Ovary (tissue), 9 donors: ENCODE measurements around the gene EIF5. TPM values are rescaled to one million over a fixed set of nuclear protein-coding genes. Genes with fewer than 3 reads are reported as not detected.

Experiments used
- DNase-seq, 5 donors: peaks; one replicate each; pipeline ENCODE4 v3.0.0-alpha.2; 2019 to 2020
- H3K27ac ChIP-seq, 2 donors: fragments of 200-600 bp; one replicate each; pipeline versions ENCODE4 v1.5.1 to v1.8.0; 2019 to 2022
- H3K27me3 ChIP-seq: fragments of 200-600 bp; one replicate; pipeline ENCODE4 v1.8.0; 2022
- H3K36me3 ChIP-seq: fragments of 200-600 bp; sonication (generic); one replicate; pipeline ENCODE4 v1.5.1; 2019
- H3K4me1 ChIP-seq: one replicate; pipeline ENCODE4 v1.8.1; 2013; ENCODE audit warnings: mild to moderate bottlenecking, moderate library complexity; ENCODE audit not compliant: insufficient read depth
- H3K4me3 ChIP-seq: fragments of 200-600 bp; sonication (generic); one replicate; pipeline ENCODE4 v1.5.1; 2017
- H3K9me3 ChIP-seq, 2 donors: fragments of 200-600 bp in 1 of 2; sonication (generic) in 1 of 2; one replicate each; pipeline versions ENCODE4 v1.5.1 to v1.8.1; 2013 to 2019; ENCODE audit warnings: mild to moderate bottlenecking in 1 of 2, moderate library complexity in 1 of 2
- CTCF ChIP-seq, 3 donors: fragments of 450-650 bp in 2 of 3; fragments of 200-600 bp in 1 of 3; IDR thresholded peaks; one replicate each; pipeline versions ENCODE4 v1.5.1 to v1.8.0; 2016 to 2022; ENCODE audit warnings: antibody characterized with exemption in 3 of 3, mild to moderate bottlenecking in 1 of 3
- EP300 ChIP-seq: sonication (generic); formaldehyde crosslinking; IDR thresholded peaks from one replicate; pipeline ENCODE4 v1.6.1; 2017; ENCODE audit warnings: antibody characterized with exemption
- POLR2A ChIP-seq: fragments of 450-650 bp; IDR thresholded peaks from one replicate; pipeline ENCODE4 v1.6.1; 2017; ENCODE audit warnings: antibody characterized with exemption, mild to moderate bottlenecking, moderate library complexity
- WGBS, 3 donors: extraction: QIAGEN DNeasy Blood & Tissue Kit in 1 of 3; methylation state at CpG; one replicate each; pipeline versions ENCODE4 v1.1.5 to v1.1.7; 2013 to 2017; 5-methylcytosine and 5-hydroxymethylcytosine counted together
- intact Hi-C, 4 donors: fragments of 100-400 bp; cut with DNase I; formaldehyde crosslinking; loops; one replicate each; pipeline versions ENCODE4 v1.11.0 to v1.15.1; 2022 to 2023
- polyA plus RNA-seq, 2 donors: library from polyadenylated mRNA; stranded (reverse); fragments of 200-250 nt in 1 of 2; fragments of 350-450 nt in 1 of 2; fragmentation: Illumina TruSeq in 1 of 2; extraction: RNeasy Lipid Tissue Mini Kit (QIAGEN cat#74804) in 1 of 2; gene quantifications; one replicate each; pipeline ENCODE4 v1.2.3, GENCODE V29; 2013 to 2014
- total RNA-seq, 7 donors: library from RNA; depleted of rRNA in 2 of 7; stranded (reverse); fragments of >200 nt in 2 of 7; fragmentation: NEBNext Ultra II Directional in 3 of 7; extraction: Animal tissue kit (Norgen Biotek cat#: 25700) in 3 of 7; gene quantifications; one replicate each; pipeline versions ENCODE4 v1.1.0 to v1.2.4, GENCODE V29; 2016 to 2023
- donor health status: DM: no; HTN: no; CAD: no; lungs with moderate emphysema.
- donor health status: DM: no; HTN: no; CAD: no.
- donor health status: Bipolar disorder and iron deficiency.
- donor health status: DM: yes; HTN: yes; CAD: no.
- donor health status: DM: no; HTN: no; CAD: no.
- donor health status: DM: yes; HTN: yes; CAD: no.

EIF5 gene
- total and polyA plus RNA-seq, 9 donors, result 73.0 to 169 (median 127) TPM

GRCh38 chr14:103385929-103386712 lies 52.1 kb downstream of the EIF5 start:
- H3K27me3 ChIP-seq, result no peaks in the 10 kb centered on the region
- intact Hi-C loops, result loop anchor here in 2 of 4 donors (5.0 to 10.0 kb wide), 2 partner anchors 49 to 51 kb away; partner anchors contain the start of gene EIF5 (in 1 of the 2)
- H3K27ac ChIP-seq, result peak overlapping the region; percentile 83 to 94
- peak in 3 of 5 donors; percentile 25 to 52 (median 36) for DNase-seq
- no peaks in the 10 kb centered on the region for H3K36me3 ChIP-seq
- H3K9me3 ChIP-seq, result no peaks in the 10 kb centered on the region
- peak overlapping the region; percentile 68 for H3K4me3 ChIP-seq
- WGBS, 3 donors, result 0 to 1% (median 1%) methylated on average over 41 to 44 of the region's 44 CpGs
- TF ChIP-seq EP300, result no peak
- TF ChIP-seq POLR2A, result no peak
- no peak for TF ChIP-seq CTCF (IDR thresholded peaks at IDR 0.05)
- peaks cover 5% of the 10 kb centered on the region for H3K4me1 ChIP-seq

- WGBS, 3 donors, result 3 to 5% (median 3%) methylated on average over 9 of the region's 9 CpGs
- no peak for DNase-seq
- Histone ChIP-seq H3K4me1 (peaks cover 5% of the 10 kb centered on the region), H3K27me3 (no peaks in the 10 kb centered on the region), H3K9me3 (no peaks in the 10 kb centered on the region), H3K4me3 (peak overlapping the region; percentile 68), H3K27ac (peak overlapping the region in 1 of 2 donors; percentile 83), H3K36me3 (no peaks in the 10 kb centered on the region)
- TF ChIP-seq POLR2A, result no peak
- TF ChIP-seq EP300, result no peak
- no peak for TF ChIP-seq CTCF (IDR thresholded peaks at IDR 0.05)
- intact Hi-C loops, result loop anchor here in 2 of 4 donors (5.0 to 10.0 kb wide), 2 partner anchors 50 to 52 kb away; partner anchors contain the start of gene EIF5 (in 1 of the 2)
Observed at GRCh38 chr14:103386713-103387329, 52.8 kb downstream of the EIF5 start.

- WGBS, 3 donors, result 98 to 100% (median 100%) methylated on average over 1 of the region's 1 CpG
- TF ChIP-seq EP300 (no peak), CTCF (IDR thresholded peaks at IDR 0.05) (no peak), POLR2A (no peak)
- no peak for DNase-seq
- Histone ChIP-seq H3K27me3 (no peaks in the 10 kb centered on the region), H3K9me3 (no peaks in the 10 kb centered on the region), H3K4me1 (peaks cover 12% of the 10 kb centered on the region), H3K4me3 (no peak overlapping the region), H3K36me3 (no peaks in the 10 kb centered on the region), H3K27ac (no peak overlapping the region)
- intact Hi-C loops, result loop anchor here in 2 of 4 donors (5.0 to 10.0 kb wide), 2 partner anchors 51 to 54 kb away; partner anchors contain the start of gene EIF5 (in 1 of the 2)
Observed at GRCh38 chr14:103388664-103389063, 54.6 kb downstream of the EIF5 start.

- H3K4me1 ChIP-seq, result peaks cover 17% of the 10 kb centered on the region
Observed at GRCh38 chr14:103390605-103391004, 56.6 kb downstream of the EIF5 start.

More at GRCh38 chr14:103390605-103391004, 56.6 kb downstream of the EIF5 start:
- WGBS, 3 donors, result 77 to 81% (median 78%) methylated on average over 4 of the region's 4 CpGs
- TF ChIP-seq EP300, result no peak
- TF ChIP-seq CTCF (IDR thresholded peaks at IDR 0.05), result no peak
- TF ChIP-seq POLR2A, result no peak
- H3K27me3 ChIP-seq, result no peaks in the 10 kb centered on the region
- no peaks in the 10 kb centered on the region for H3K9me3 ChIP-seq
- intact Hi-C loops, result no loop called here
- H3K27ac ChIP-seq, result no peak overlapping the region
- DNase-seq, result no peak
- no peaks in the 10 kb centered on the region for H3K36me3 ChIP-seq
- no peak overlapping the region for H3K4me3 ChIP-seq
